Measurements from ENCODE around the gene SPACA7. TPM values are rescaled to one million over a fixed set of nuclear protein-coding genes. Genes with fewer than 3 reads are reported as not detected.
"Not testable (repeated sequence)": the region's sequence is repeated elsewhere in the genome, so short reads cannot be mapped to it uniquely, and the experiment has no call there.

SPACA7 gene
- polyA plus RNA-seq, 1 donor from 2014 or later = not detected

DNA sequence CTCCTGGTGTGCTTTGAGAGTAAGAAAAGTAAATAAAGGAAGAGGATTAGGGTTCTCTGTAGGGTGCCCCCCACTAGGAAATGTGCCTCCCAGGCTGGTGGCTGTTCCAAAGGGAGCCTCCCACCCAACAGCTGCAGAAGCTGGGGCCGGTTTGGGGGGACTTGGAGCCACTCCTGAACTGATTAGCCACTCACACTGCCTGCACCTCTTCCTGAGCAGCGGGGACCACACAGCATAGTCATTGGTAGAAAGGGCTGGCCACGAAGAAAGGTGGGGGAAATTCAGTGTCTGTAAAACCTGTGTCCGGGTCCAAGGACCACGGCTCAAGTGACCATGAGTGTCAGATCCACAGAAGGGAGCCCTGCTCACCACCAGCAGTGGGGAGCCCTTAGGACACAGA, 55.6 kb downstream of the SPACA7 start:
- Histone ChIP-seq H3K9ac (ENCODE audit: low read length) (no peak overlapping the region), H3K9me3 (ENCODE audit: low read length) (no peaks in the 10 kb centered on the region), H3K27ac (ENCODE audit: low read length) (no peak overlapping the region), H3K9me2 (ENCODE audit: insufficient read depth, low read length) (no peaks in the 10 kb centered on the region), H3K36me3 (ENCODE audit: insufficient read depth, low read length) (no peaks in the 10 kb centered on the region), H3K4me2 (ENCODE audit: low read length) (no peak overlapping the region), H3K27me3 (ENCODE audit: insufficient read depth, low read depth, low read length) (no peaks in the 10 kb centered on the region), H3K4me3 (ENCODE audit: low read length) (no peak overlapping the region), H3F3A (ENCODE audit: insufficient read depth, low read length, poor library complexity, severe bottlenecking) (no peaks in the 10 kb centered on the region), H2AFZ (ENCODE audit: low read depth, low read length) (no peak overlapping the region), H3K79me2 (replicated peaks; ENCODE audit: insufficient read depth, low read length) (no peaks in the 10 kb centered on the region), H4K20me1 (ENCODE audit: insufficient read depth) (no peaks in the 10 kb centered on the region)
- TF ChIP-seq EP300 (conservative IDR thresholded peaks at IDR 0.05; ENCODE audit: poor library complexity, severe bottlenecking) (no peak), EZH2 (IDR thresholded peaks at IDR 0.05; ENCODE audit: borderline replicate concordance, insufficient read depth, low read length, poor library complexity, severe bottlenecking) (no peak), SMC3 (conservative IDR thresholded peaks at IDR 0.05; ENCODE audit: poor library complexity) (no peak), RAD21 (conservative IDR thresholded peaks at IDR 0.05) (no peak), MXI1 (conservative IDR thresholded peaks at IDR 0.05; ENCODE audit: poor library complexity, severe bottlenecking) (no peak), POLR2AphosphoS5 (IDR thresholded peaks at IDR 0.05) (no peak), REST (IDR thresholded peaks at IDR 0.05; ENCODE audit: borderline replicate concordance) (no peak), TAF1 (IDR thresholded peaks at IDR 0.05; ENCODE audit: low read depth) (no peak), CTCF (IDR thresholded peaks at IDR 0.05; ENCODE audit: poor library complexity, severe bottlenecking) (no peak)

- H3K9me2 ChIP-seq (ENCODE audit: insufficient read depth, low read length) = not testable (repeated sequence)
These were observed 56.6 kb downstream of the SPACA7 start for GRCh38 chr13:112432734-112433133.

GRCh38 chr13:112433517-112433916, 57.4 kb downstream of the SPACA7 start:
- not testable (repeated sequence) for H3K4me2 ChIP-seq (ENCODE audit: low read length); H3F3A ChIP-seq (ENCODE audit: insufficient read depth, low read length, poor library complexity, severe bottlenecking); H2AFZ ChIP-seq (ENCODE audit: low read depth, low read length); H3K9me3 ChIP-seq (ENCODE audit: low read length); H3K79me2 ChIP-seq (replicated peaks; ENCODE audit: insufficient read depth, low read length); H3K9me2 ChIP-seq (ENCODE audit: insufficient read depth, low read length); H3K36me3 ChIP-seq (ENCODE audit: insufficient read depth, low read length); H3K27ac ChIP-seq (ENCODE audit: low read length); H3K27me3 ChIP-seq (ENCODE audit: insufficient read depth, low read depth, low read length); H4K20me1 ChIP-seq (ENCODE audit: insufficient read depth); H3K9ac ChIP-seq (ENCODE audit: low read length); H3K4me3 ChIP-seq (ENCODE audit: low read length)

More at GRCh38 chr13:112432734-112433133, 56.6 kb downstream of the SPACA7 start:
- H3K9ac ChIP-seq (ENCODE audit: low read length); H3K79me2 ChIP-seq (replicated peaks; ENCODE audit: insufficient read depth, low read length); H3K27me3 ChIP-seq (ENCODE audit: insufficient read depth, low read depth, low read length); H3F3A ChIP-seq (ENCODE audit: insufficient read depth, low read length, poor library complexity, severe bottlenecking); H4K20me1 ChIP-seq (ENCODE audit: insufficient read depth); H3K4me3 ChIP-seq (ENCODE audit: low read length); H3K9me3 ChIP-seq (ENCODE audit: low read length); H3K36me3 ChIP-seq (ENCODE audit: insufficient read depth, low read length); H2AFZ ChIP-seq (ENCODE audit: low read depth, low read length); H3K4me2 ChIP-seq (ENCODE audit: low read length); H3K27ac ChIP-seq (ENCODE audit: low read length): not testable (repeated sequence)
